A549 (cell line): ENCODE measurements around the gene WNT3A. TPM values are rescaled to one million over a fixed set of nuclear protein-coding genes. Genes with fewer than 3 reads are reported as not detected.
"Not testable (repeated sequence)": the region's sequence is repeated elsewhere in the genome, so short reads cannot be mapped to it uniquely, and the experiment has no call there.

Experiments used
- ATAC-seq, 2 experiments: fragments of 200-7000 bp in 1 of 2; fragments of >200 bp in 1 of 2; cut with Nextera tagmentation in 1 of 2; cut with Tn5 transposase in 1 of 2; 3 replicates each; pipeline versions ENCODE4 v1.8.0 to v1.9.1; 2018 to 2020; ENCODE audit warnings: mild to moderate bottlenecking in 1 of 2, moderate library complexity in 1 of 2
- CTCF ChIA-PET: fragments of 300-600 bp; sonication (Branson Sonifier 250); formaldehyde crosslinking; extraction: SDS; loops from one replicate; lab custom pipeline; 2021; ENCODE audit warnings: antibody characterized with exemption, inconsistent platforms; lab: Yijun Ruan, JAX
- POLR2A ChIA-PET: fragments of 350-600 bp; formaldehyde crosslinking; extraction: SDS; loops from one replicate; lab custom pipeline; 2021; ENCODE audit warnings: antibody characterized with exemption, inconsistent platforms; lab: Yijun Ruan, JAX
- DNase-seq, 2 experiments: peaks; one replicate each; pipeline versions ENCODE4 v3.0.0 to v3.0.0-alpha.2; 2011 to 2016; ENCODE audit warnings: low read depth in 1 of 2, low spot score in 1 of 2
- FAIRE-seq: peaks from 2 replicates; lab custom pipeline; 2011; peaks lifted over from hg19 to GRCh38; lab: Jason Lieb, UNC
- H3K27ac ChIP-seq, 2 experiments: fragments of >200 bp; sonication (Bioruptor Twin); formaldehyde crosslinking; 3 replicates each; pipeline ENCODE4 v1.5.1; 2016 to 2017
- H3K4me1 ChIP-seq: fragments of >200 bp; sonication (Bioruptor Twin); formaldehyde crosslinking; 3 replicates; pipeline ENCODE4 v1.6.1; 2016
- H3K4me2 ChIP-seq: fragments of >200 bp; sonication (Bioruptor Twin); formaldehyde crosslinking; 3 replicates; pipeline ENCODE4 v1.6.1; 2016
- H3K4me3 ChIP-seq: fragments of >200 bp; sonication (Bioruptor Twin); formaldehyde crosslinking; 3 replicates; pipeline ENCODE4 v1.5.1; 2016
- H3K9me3 ChIP-seq: fragments of >200 bp; sonication (Bioruptor Twin); formaldehyde crosslinking; 3 replicates; pipeline ENCODE4 v1.6.1; 2016
- CBX2 ChIP-seq: fragments of 200-600 bp; sonication (generic); IDR thresholded peaks from 2 replicates; pipeline ENCODE4 v1.6.1; 2016; ENCODE audit warnings: low read depth, mild to moderate bottlenecking, borderline replicate concordance
- CEBPB ChIP-seq, 2 experiments: fragments of >200 bp in 1 of 2; sonication (Bioruptor Twin) in 1 of 2; formaldehyde crosslinking in 1 of 2; IDR thresholded peaks; 2 replicates each; pipeline ENCODE4 v1.6.1; 2012 to 2016
- EHF ChIP-seq: fragments of 250-450 bp; sonication (Bioruptor Pico); IDR thresholded peaks from 2 replicates; pipeline ENCODE4 v1.5.0; 2020; ENCODE audit warnings: mild to moderate bottlenecking
- FOSB ChIP-seq: fragments of 250-450 bp; sonication (Bioruptor Pico); IDR thresholded peaks from 2 replicates; pipeline ENCODE4 v1.5.0; 2020; ENCODE audit warnings: mild to moderate bottlenecking, moderate library complexity
- FOSL2 ChIP-seq, 2 experiments: fragments of 450-650 bp in 1 of 2; fragments of >200 bp in 1 of 2; sonication (Bioruptor Twin) in 1 of 2; formaldehyde crosslinking; IDR thresholded peaks; 2 replicates each; pipeline versions ENCODE4 v1.5.0 to v1.6.1; 2016 to 2020; ENCODE audit warnings: mild to moderate bottlenecking in 1 of 2, moderate library complexity in 1 of 2
- GATA3 ChIP-seq: IDR thresholded peaks from 2 replicates; pipeline ENCODE4 v1.6.1; 2012; ENCODE audit warnings: borderline replicate concordance
- HOXB5 ChIP-seq: fragments of 250-450 bp; sonication (Bioruptor Pico); IDR thresholded peaks from 2 replicates; pipeline ENCODE4 v1.5.0; 2020; ENCODE audit warnings: mild to moderate bottlenecking, moderate library complexity
- MAFK ChIP-seq: fragments of 450-650 bp; IDR thresholded peaks from 2 replicates; pipeline ENCODE4 v1.6.1; 2014; ENCODE audit not compliant: partially characterized antibody
- NFE2L2 ChIP-seq: fragments of 150-350 bp; conservative IDR thresholded peaks from 2 replicates; pipeline ENCODE4 v1.6.1; 2014; ENCODE audit warnings: low read length
- POLR2A ChIP-seq: IDR thresholded peaks from 2 replicates; pipeline ENCODE4 v1.6.1; 2012; ENCODE audit warnings: mild to moderate bottlenecking, low read length
- RAD21 ChIP-seq, 2 experiments: fragments of >200 bp in 1 of 2; sonication (Bioruptor Twin) in 1 of 2; formaldehyde crosslinking in 1 of 2; IDR thresholded peaks in 1 of 2; conservative IDR thresholded peaks in 1 of 2; 2 replicates in 1 of 2; 3 replicates in 1 of 2; pipeline ENCODE4 v1.6.1; 2012 to 2018; ENCODE audit warnings: inconsistent platforms in 1 of 2
- ZFP36 ChIP-seq: fragments of 450-650 bp; IDR thresholded peaks from 2 replicates; pipeline ENCODE4 v1.6.1; 2014; ENCODE audit warnings: borderline replicate concordance; ENCODE audit not compliant: partially characterized antibody
- WGBS: methylation state at CpG from one replicate; pipeline ENCODE4 v1.1.6; 2017; ENCODE audit errors: missing lambda C conversion rate; 5-methylcytosine and 5-hydroxymethylcytosine counted together
- polyA plus RNA-seq, 4 experiments: library from polyadenylated mRNA; depleted of rRNA in 3 of 4; stranded (reverse); fragments of >200 nt; fragmentation: RNase III in 1 of 4; extraction: RNeasy Plus Mini Kit Qiagen cat#74134 plus additional on column Dnase treatment in 1 of 4; gene quantifications; 2 replicates in 3 of 4; 3 replicates in 1 of 4; pipeline ENCODE4 v1.2.3, GENCODE V29; 2011 to 2017
- TF ChIP-seq, protein P1 (sequence below): fragments of >200 bp; sonication (Bioruptor Twin); formaldehyde crosslinking; IDR thresholded peaks from 2 replicates; pipeline ENCODE4 v1.6.1; 2016

The WNT3A gene
- polyA plus RNA-seq, 2 of the 4 experiments (the other 2 are of a cell fraction), result not detected

DNA sequence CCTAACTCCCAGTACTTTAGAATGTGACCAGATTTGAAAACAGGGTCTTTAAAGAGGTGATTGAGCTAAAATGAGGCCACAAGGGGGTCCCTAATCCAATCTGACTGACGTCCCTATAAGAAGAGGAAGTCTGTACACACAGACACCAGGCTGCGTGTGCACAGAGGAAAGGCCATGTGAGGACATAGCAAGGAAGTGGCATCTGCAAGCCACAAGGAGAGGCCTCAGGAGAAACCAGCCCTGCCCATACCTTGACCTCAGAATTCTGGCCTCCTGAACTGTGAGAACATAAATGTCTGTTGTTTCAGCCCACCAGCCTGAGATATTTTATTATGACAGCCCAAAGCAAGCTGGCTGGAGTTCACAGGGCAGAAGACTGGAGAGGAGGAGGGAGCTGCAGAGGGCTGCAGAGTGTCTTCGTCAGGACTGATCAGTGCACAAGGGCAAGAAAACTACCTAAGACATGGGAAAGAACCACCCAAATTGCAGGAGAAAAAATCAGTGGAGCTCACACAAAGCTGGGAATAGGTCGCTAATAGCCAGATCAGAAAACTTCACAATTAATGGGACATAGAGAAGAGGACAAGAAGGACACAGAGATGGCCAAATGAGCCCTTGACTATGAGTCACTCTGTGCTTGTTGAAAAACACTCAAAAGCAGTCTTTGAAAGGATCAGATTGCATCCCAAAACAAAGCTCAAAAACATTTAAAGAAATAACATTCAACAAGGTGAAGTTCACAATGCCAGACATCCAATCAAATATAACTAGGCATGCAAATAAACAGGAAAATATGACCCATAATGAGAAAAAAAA, 44.9 kb upstream of the WNT3A start:
- Histone ChIP-seq H3K9me3 (peaks cover 5% of the 10 kb centered on the region), H3K4me3 (no peak overlapping the region), H3K27ac (no peak overlapping the region), H3K4me2 (no peak overlapping the region), H3K4me1 (no peaks in the 10 kb centered on the region)
- ChIA-PET CTCF (interaction anchor here (1.4 kb wide), 1 partner anchor 199 kb away, joined by 3 read pairs; no protein-coding TSS in a partner anchor), POLR2A (no interaction called here)
- DNase-seq (no peak), FAIRE-seq (no peak), ATAC-seq (peak in 1 of 2 experiments; percentile 30; a peak in 1 of 6 replicates)
- 44% methylated on average over 4 of the region's 4 CpGs for WGBS
- TF ChIP-seq ZFP36 (no peak), CBX2 (no peak), MAFK (no peak), HOXB5 (no peak), EHF (CRISPR knock-in tag) (no peak), FOSL2 (IDR thresholded peaks at IDR 0.05) (no peak), FOSL2 (CRISPR knock-in tag; IDR thresholded peaks at IDR 0.05) (no peak), FOSB (no peak), NFE2L2 (no peak), CEBPB (IDR thresholded peaks at IDR 0.05) (no peak), GATA3 (no peak), POLR2A (no peak)
- TF ChIP-seq, protein P1, sequence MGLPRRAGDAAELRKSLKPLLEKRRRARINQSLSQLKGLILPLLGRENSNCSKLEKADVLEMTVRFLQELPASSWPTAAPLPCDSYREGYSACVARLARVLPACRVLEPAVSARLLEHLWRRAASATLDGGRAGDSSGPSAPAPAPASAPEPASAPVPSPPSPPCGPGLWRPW, result no peak

DNA sequence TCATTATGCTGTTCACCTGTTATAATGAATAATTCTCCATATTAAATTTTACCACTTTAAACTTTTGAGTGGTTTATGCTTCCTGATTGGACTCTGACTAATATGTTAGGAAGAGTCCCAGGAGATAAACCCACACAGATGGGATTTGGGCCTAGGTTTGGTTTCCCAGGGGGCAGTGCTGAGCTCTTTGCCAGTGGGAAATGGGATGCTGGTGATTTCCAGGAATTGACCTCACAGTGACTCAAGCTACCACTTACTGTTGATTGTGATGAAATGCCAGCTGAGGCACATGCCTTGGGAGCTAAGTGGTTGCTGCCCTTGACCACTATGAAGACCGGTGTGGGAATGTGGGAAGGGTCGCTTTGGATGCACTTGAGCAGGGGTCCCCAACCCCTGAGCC, 40.1 kb upstream of the WNT3A start:
- POLR2A ChIA-PET, result not testable (repeated sequence)

DNA sequence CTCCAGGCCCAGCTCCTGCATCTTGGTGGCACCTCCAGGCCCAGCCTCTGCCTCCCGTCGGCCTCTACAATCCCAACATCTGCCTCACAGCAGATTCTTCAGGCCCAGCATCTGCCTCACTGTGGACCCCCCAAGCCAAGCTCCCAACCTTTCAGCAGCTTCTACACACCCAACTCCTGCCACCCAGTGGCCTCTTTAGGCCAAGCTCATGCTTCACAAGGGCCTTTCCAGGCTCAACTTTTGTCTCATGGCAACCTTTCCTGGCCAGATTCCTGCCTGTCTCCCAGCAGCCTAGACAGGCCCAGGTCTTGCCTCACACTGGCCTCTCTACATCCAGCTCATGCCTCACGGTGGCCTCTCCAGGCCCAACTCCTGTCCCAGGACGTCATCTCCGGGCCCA, 39.0 kb upstream of the WNT3A start:
- WGBS, result 79% methylated on average over 4 of the region's 5 CpGs
- DNase-seq, H3K4me1 ChIP-seq, FAIRE-seq, H3K4me2 ChIP-seq, H3K27ac ChIP-seq, H3K4me3 ChIP-seq, POLR2A ChIA-PET, ATAC-seq, CTCF ChIA-PET, H3K9me3 ChIP-seq: not testable (repeated sequence)
- TF ChIP-seq RAD21 (conservative IDR thresholded peaks at IDR 0.05 in 1 of 2, IDR thresholded peaks at IDR 0.05 in 1 of 2), result 0 out of 5 replicates have a peak, but pooled peaks of 1 of the 2 experiments have one; percentile 9

More for the DNA sequence above, 40.1 kb upstream of the WNT3A start:
- H3K4me3 ChIP-seq, FAIRE-seq, H3K9me3 ChIP-seq, ATAC-seq, H3K27ac ChIP-seq, H3K4me2 ChIP-seq, H3K4me1 ChIP-seq, CTCF ChIA-PET: not testable (repeated sequence)
- 86% methylated on average over 2 of the region's 2 CpGs for WGBS
- peak in 1 of 2 experiments; percentile 35 for DNase-seq

DNA sequence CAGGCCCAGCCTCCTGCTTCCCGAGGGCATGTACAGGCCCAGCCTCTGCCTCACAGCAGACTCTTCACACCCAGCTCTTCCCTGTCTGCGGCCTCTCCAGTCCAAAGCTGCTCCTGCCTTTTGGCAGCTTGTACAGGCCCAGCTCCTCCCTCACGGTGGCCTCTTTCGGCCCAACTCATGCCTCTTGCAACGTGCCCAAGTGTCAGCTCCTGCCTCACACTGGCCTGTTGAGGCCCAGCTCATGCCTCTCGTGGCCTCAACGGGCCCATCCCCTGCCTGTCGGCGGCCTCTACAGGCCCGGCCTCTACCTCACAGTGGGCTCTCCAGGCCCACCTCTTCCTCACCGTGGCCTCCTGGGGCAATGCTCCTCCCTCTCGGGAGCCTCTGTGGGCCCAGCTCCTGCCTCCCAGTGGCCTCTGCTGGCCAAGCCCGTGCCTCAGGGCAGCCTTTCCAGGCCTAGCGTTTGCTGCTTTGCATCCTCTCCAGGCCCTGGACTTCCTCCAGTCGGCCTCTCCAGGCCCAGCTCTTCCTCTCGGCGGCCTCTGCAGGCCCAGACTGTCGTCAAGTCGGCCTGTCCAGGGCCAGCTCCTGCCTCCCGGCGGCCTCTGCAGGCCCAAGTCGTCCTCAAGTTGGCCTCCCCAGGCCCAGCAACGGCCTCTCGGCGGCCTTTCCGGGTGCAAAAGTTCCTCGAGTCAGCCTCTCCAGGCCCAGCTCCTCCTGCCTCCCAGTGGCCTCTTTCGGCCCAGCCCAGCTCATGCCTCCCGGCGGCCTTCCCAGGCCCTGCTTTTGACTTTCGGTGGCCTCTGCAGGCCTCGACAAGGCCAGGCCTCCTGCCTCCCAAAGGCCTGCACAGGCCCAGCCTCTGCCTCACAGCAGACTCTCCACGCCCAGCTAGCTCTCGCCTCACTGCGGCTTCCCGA, 36.5 kb upstream of the WNT3A start:
- CTCF ChIA-PET, H3K27ac ChIP-seq, POLR2A ChIA-PET, H3K9me3 ChIP-seq, ATAC-seq, H3K4me1 ChIP-seq, DNase-seq, H3K4me2 ChIP-seq, FAIRE-seq, H3K4me3 ChIP-seq: not testable (repeated sequence)
- 83% methylated on average over 31 of the region's 36 CpGs for WGBS

DNA sequence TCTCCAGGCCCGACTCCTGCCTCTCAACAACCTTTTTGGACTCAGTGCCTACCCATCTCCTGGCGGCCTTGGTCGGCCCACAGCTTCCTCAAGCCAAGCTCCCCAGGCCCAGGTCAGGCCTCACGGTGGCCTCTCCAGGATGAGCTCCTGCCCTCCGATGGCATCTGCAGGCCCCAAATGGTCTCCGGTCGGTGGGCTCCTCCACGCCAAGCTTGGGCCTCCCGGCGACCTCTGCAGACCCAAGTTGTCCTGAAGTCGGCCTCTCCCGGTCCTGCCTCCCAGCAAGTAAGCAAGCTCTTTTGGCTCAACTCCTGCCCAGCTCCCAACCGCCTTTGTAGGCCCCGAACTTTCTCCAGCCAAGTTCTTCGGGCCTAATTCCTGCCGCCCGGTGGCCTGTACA, 35.6 kb upstream of the WNT3A start:
- H3K4me2 ChIP-seq, ATAC-seq, H3K27ac ChIP-seq, H3K4me3 ChIP-seq, CTCF ChIA-PET, DNase-seq, H3K4me1 ChIP-seq, FAIRE-seq, POLR2A ChIA-PET, H3K9me3 ChIP-seq: not testable (repeated sequence)
- WGBS, result 90% methylated on average over 3 of the region's 17 CpGs

DNA sequence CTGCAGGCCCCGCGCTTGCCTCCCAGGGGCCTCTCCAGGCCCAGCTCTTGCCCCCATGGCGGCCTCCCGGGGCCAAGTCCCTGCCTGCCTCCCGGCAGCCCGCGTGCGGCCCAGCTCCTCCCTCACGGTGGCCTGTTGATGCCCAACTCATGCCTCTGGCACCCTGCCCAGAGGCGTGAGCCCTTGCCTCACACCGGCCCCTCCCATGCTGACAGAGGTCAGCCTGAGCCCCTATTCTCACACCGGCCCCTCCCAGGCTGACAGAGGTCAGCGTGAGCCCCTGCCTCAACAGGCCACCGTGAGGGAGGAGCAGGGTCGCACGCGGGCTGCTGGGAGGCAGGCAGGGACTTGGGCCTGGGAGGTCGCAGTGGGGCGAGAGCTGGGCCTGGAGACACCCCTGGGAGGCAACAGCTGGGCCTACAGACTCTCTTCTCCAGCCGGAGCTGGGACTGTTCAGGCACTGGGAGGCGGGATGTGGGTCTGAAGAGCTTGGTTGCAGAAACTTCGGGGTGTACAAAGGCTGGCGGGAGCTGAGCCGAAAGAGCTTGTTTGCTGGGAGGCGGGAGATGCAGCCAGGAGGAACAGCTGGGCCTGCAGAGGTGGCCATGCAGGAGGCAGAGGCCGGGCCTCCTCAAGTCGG, 35.0 kb upstream of the WNT3A start:
- not testable (repeated sequence) for H3K27ac ChIP-seq

DNA sequence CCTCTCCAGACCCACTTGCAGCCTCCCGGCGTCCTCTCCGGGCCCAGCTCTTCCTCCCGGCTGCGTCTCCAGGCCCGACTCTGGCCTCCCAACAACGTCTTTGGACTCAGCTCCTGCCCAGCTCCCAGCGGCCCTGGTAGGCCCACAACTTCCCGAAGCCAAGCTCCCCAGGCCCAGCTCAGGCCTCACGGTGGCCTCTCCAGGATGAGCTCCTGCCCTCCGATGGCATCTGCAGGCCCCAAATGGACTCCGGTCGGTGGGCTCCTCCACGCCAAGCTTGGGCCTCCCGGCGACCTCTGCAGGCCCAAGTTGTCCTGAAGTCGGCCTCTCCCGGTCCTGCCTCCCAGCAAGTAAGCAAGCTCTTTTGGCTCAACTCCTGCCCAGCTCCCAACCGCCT, 34.5 kb upstream of the WNT3A start:
- H3K4me2 ChIP-seq, H3K27ac ChIP-seq, H3K9me3 ChIP-seq, CTCF ChIA-PET, POLR2A ChIA-PET, DNase-seq, H3K4me3 ChIP-seq, H3K4me1 ChIP-seq, FAIRE-seq, ATAC-seq: not testable (repeated sequence)
- WGBS, result 97% methylated on average over 10 of the region's 19 CpGs

More for the DNA sequence above, 35.0 kb upstream of the WNT3A start:
- H3K9me3 ChIP-seq, H3K4me1 ChIP-seq, H3K4me2 ChIP-seq, FAIRE-seq, ATAC-seq, H3K4me3 ChIP-seq, POLR2A ChIA-PET, DNase-seq, CTCF ChIA-PET: not testable (repeated sequence)
- 87% methylated on average over 16 of the region's 27 CpGs for WGBS
